ENCODE results near the gene HOOK2. TPM values are rescaled to one million over a fixed set of nuclear protein-coding genes. Genes with fewer than 3 reads are reported as not detected.

Gene HOOK2
- total RNA-seq, 2 experiments from 2014 or later: 14.0 to 14.9 TPM

GRCh38 chr19:12759686-12760085 is 15.7 kb downstream of the HOOK2 start:
- Mint-ChIP-seq H3K27me3 (ENCODE audit: low read depth) (peaks cover 14% of the 10 kb centered on the region), H3K4me3 (no peak overlapping the region), H3K9me3 (no peaks in the 10 kb centered on the region), H3K36me3 (ENCODE audit: low read depth) (no peaks in the 10 kb centered on the region), H3K4me1 (ENCODE audit: low read depth) (peaks cover 2% of the 10 kb centered on the region), H3K27ac (no peak overlapping the region)
- no peak for DNase-seq
- intact Hi-C loops (cut with micrococcal nuclease): loop anchor here (1.0 to 5.0 kb wide), 3 partner anchors 38 to 88 kb away; no protein-coding TSS in a partner anchor
- CTCF ChIA-PET: interaction anchor here (0.9 to 16.6 kb wide), 26 partner anchors 9 to 206 kb away, joined by 3 to 341 read pairs (median 6); partner anchors contain the start of genes GET3, HOOK2, PRDX2 and RNASEH2A

DNA sequence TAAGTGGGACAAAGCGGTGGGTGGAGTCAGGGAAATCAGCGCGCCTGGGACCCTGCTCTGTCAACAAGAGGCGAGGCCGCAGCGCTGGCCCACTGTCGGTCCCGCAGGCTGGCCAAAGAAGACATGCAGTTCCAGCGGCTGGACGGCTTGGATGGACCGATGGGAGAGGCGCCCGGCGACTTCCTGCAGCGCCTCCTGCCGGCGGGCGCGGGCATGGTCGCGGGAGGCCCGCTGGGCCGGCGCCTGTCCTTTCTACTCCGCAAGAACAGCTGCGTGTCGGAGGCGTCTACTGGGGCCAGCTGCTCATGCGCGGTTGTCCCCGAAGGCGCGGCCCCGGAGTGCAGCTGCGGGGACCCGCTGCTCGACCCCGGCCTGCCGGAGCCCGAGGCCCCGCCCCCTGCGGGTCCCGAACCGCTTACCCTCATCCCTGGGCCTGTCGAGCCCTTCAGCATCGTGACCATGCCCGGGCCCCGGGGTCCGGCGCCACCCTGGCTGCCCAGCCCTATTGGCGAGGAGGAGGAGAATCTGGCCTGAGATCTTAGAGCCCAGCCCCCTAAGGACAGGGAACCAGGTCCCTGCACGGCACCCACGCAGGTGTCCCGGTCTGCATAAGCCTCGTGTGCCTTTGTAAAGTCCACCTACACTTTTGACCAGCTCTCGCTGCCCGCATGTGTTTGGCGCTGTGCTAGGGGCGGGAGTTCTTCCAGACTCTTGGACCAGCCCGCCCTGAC is 17.6 kb downstream of the HOOK2 start:
- Mint-ChIP-seq H3K27me3 (ENCODE audit: low read depth) (peaks cover 17% of the 10 kb centered on the region), H3K9me3 (no peaks in the 10 kb centered on the region), H3K4me1 (ENCODE audit: low read depth) (peaks cover 2% of the 10 kb centered on the region), H3K27ac (no peak overlapping the region), H3K36me3 (ENCODE audit: low read depth) (no peaks in the 10 kb centered on the region), H3K4me3 (peak overlapping the region; percentile 32)
- DNase-seq: peak; percentile 63
- intact Hi-C loops (cut with micrococcal nuclease): loop anchor here (1.0 to 2.0 kb wide), 3 partner anchors 24 to 193 kb away; no protein-coding TSS in a partner anchor
- CTCF ChIA-PET: interaction anchor here (0.6 to 16.6 kb wide), 32 partner anchors 8 to 262 kb away, joined by 3 to 341 read pairs (median 4); partner anchors contain the start of genes GET3, HOOK2, PRDX2 and THSD8

- H3K36me3 Mint-ChIP-seq (ENCODE audit: low read depth): no peaks in the 10 kb centered on the region
- peaks cover 20% of the 10 kb centered on the region for H3K27me3 Mint-ChIP-seq (ENCODE audit: low read depth)
- no peaks in the 10 kb centered on the region for H3K9me3 Mint-ChIP-seq
- CTCF ChIA-PET: interaction anchor here (0.6 to 16.6 kb wide), 12 partner anchors 8 to 233 kb away, joined by 3 to 341 read pairs (median 6); partner anchors contain the start of genes GET3, PRDX2, THSD8 and TNPO2
- no peak for DNase-seq
- intact Hi-C loops (cut with micrococcal nuclease): loop anchor here (2.0 kb wide), 1 partner anchor 192 kb away; no protein-coding TSS in a partner anchor
- peaks cover 2% of the 10 kb centered on the region for H3K4me1 Mint-ChIP-seq (ENCODE audit: low read depth)
- H3K27ac Mint-ChIP-seq: peak overlapping the region; percentile 5
- H3K4me3 Mint-ChIP-seq: no peak overlapping the region
Measured at GRCh38 chr19:12756150-12756883, 19.0 kb downstream of the HOOK2 start.

DNA sequence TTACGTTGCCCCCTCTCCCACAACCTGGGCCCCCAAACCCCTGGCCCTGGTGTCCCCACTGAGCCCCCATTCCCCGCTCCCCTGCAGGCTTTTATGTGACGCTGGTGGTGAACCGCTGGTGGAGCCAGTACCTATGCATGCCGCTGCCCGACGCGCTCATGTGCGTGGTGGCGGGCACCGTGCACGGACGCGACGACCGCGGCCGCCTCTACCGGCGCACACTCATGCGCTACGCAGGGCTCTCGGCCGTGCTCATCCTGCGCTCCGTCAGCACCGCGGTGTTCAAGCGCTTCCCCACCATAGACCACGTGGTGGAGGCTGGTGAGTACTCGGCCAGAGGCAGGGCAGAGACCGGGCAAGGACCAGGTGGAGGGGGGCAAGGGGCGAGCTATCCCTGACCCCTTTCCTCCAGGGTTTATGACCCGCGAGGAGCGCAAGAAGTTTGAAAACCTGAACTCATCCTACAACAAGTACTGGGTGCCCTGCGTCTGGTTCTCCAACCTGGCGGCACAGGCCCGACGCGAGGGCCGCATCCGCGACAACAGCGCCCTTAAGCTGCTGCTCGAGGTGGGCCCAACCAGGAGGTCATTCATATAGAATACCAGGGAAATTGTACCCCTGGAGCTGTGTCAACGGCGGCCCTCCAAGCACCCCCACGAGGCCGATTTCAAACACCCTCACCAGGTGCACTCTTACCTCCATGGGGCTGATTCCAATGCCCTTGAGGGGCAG is 20.7 kb downstream of the HOOK2 start:
- Mint-ChIP-seq H3K27ac (no peak overlapping the region), H3K36me3 (ENCODE audit: low read depth) (no peaks in the 10 kb centered on the region), H3K9me3 (no peaks in the 10 kb centered on the region), H3K27me3 (ENCODE audit: low read depth) (peaks cover 28% of the 10 kb centered on the region), H3K4me1 (ENCODE audit: low read depth) (peaks cover 3% of the 10 kb centered on the region), H3K4me3 (no peak overlapping the region)
- CTCF ChIA-PET: interaction anchor here (0.8 to 16.6 kb wide), 8 partner anchors 8 to 93 kb away, joined by 3 to 341 read pairs (median 5); partner anchors contain the start of genes GET3, PRDX2 and THSD8
- intact Hi-C loops (cut with micrococcal nuclease): no loop called here
- no peak for DNase-seq

GRCh38 chr19:12752056-12752781 is 23.1 kb downstream of the HOOK2 start:
- Mint-ChIP-seq H3K36me3 (ENCODE audit: low read depth) (peaks cover 12% of the 10 kb centered on the region), H3K27me3 (ENCODE audit: low read depth) (peaks cover 29% of the 10 kb centered on the region), H3K27ac (no peak overlapping the region), H3K4me3 (no peak overlapping the region), H3K4me1 (ENCODE audit: low read depth) (peaks cover 3% of the 10 kb centered on the region), H3K9me3 (peaks cover 4% of the 10 kb centered on the region)
- intact Hi-C loops (cut with micrococcal nuclease): no loop called here
- no peak for DNase-seq
- CTCF ChIA-PET: interaction anchor here (1.6 to 2.2 kb wide), 2 partner anchors 10 to 14 kb away, joined by 5 to 10 read pairs; no protein-coding TSS in a partner anchor

- Mint-ChIP-seq H3K36me3 (ENCODE audit: low read depth) (peaks cover 18% of the 10 kb centered on the region), H3K4me1 (ENCODE audit: low read depth) (peaks cover 3% of the 10 kb centered on the region), H3K4me3 (no peak within 1 kb of the TSS), H3K27ac (no peak within 1 kb of the TSS), H3K27me3 (ENCODE audit: low read depth) (peaks cover 29% of the 10 kb centered on the region), H3K9me3 (peaks cover 4% of the 10 kb centered on the region)
- intact Hi-C loops (cut with micrococcal nuclease): no loop called here
- DNase-seq: no peak
- CTCF ChIA-PET: interaction anchor here (1.6 to 2.2 kb wide), 2 partner anchors 11 to 14 kb away, joined by 5 to 10 read pairs; no protein-coding TSS in a partner anchor
Measured at GRCh38 chr19:12751635-12752034, 23.7 kb downstream of the HOOK2 start, which contains the start of gene BEST2. Gene BEST2 (plus strand): TSS chr19:12751791. CDS start chr19:12752593, 802 bp downstream.

DNA sequence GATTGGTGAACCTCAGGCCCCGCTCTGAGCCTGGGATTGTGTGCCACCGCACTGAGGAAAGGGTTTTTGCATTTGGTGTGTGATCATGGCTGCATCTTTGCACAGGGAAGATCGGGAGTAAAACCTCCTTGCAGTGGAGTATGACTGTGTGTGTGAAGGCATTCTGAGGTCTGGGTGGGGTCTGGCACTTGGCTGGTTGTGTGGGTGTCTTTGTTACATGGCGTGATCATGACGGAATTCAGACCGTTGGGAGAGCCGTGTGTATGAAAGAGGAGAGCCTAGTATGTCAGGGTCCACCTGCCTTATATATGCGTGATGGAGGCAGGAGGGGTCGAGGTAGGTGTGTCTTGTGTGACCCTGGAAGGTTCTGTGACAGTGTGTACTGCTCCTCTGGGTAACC is 24.5 kb downstream of the HOOK2 start:
- H3K36me3 Mint-ChIP-seq (ENCODE audit: low read depth): peaks cover 23% of the 10 kb centered on the region
- peaks cover 4% of the 10 kb centered on the region for H3K9me3 Mint-ChIP-seq
- peaks cover 24% of the 10 kb centered on the region for H3K27me3 Mint-ChIP-seq (ENCODE audit: low read depth)
- H3K4me1 Mint-ChIP-seq (ENCODE audit: low read depth): peaks cover 3% of the 10 kb centered on the region
- DNase-seq: no peak
- no peak overlapping the region for H3K4me3 Mint-ChIP-seq
- intact Hi-C loops (cut with micrococcal nuclease): no loop called here
- CTCF ChIA-PET: interaction anchor here (1.9 kb wide), 1 partner anchor 45 kb away, joined by 4 read pairs; no protein-coding TSS in a partner anchor
- no peak overlapping the region for H3K27ac Mint-ChIP-seq

DNA sequence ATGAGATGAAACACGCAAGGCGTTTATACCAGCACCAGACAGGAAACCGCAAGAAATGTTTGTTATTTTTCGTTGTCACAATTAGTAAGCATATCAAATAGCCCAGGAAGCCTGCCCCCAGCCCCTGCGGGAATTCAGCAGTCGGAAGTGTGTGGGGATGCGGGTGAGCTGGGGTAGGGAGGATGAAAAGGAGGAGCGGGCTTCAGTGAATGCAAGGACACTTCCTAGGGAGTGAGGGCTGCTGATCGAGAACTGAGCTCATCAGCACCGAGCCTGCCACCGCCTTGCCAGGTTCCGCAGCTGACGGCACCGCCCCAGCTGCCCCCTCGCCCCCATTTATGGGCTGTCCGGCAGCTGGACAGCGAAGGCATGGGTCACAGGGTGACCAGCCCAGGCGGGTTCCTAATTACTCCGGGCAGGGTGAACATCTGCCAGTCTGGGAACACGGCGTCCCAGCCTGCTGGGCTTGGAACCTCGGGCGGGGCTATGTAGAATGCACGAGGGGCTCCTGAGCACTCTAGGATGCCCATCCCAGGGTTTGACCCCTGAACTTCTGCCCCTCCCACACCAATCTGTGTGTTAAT is 25.3 kb downstream of the HOOK2 start:
- no peak overlapping the region for H3K27ac Mint-ChIP-seq
- CTCF ChIA-PET: interaction anchor here (0.5 to 1.9 kb wide), 4 partner anchors 10 to 46 kb away, joined by 3 to 8 read pairs (median 5); no protein-coding TSS in a partner anchor
- H3K36me3 Mint-ChIP-seq (ENCODE audit: low read depth): peaks cover 26% of the 10 kb centered on the region

DNA sequence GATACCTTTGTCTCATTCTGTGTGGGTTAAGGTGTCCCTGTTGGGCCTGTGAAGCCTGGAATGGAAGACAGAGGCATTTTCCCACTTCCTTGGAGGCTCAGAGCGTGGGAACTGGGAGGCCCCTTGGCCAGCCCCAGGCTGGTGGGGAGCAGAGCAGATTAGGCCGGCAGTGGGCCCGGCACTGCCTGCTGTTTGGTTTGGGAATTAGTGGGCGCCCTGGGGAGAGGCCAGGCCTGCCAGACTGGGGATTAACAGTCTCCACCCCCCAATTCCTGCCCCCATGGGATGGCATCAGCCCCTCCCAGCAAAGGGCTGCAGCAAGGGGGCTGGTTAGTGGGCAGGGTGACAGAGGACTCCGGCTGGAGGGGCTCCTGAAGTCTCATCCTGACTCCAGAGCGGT is 26.9 kb downstream of the HOOK2 start:
- Mint-ChIP-seq H3K9me3 (peaks cover 4% of the 10 kb centered on the region), H3K4me3 (no peak overlapping the region), H3K27ac (no peak overlapping the region), H3K27me3 (ENCODE audit: low read depth) (peaks cover 12% of the 10 kb centered on the region), H3K4me1 (ENCODE audit: low read depth) (peaks cover 3% of the 10 kb centered on the region), H3K36me3 (ENCODE audit: low read depth) (peaks cover 26% of the 10 kb centered on the region)
- no peak for DNase-seq
- CTCF ChIA-PET: interaction anchor here (1.9 kb wide), 1 partner anchor 11 kb away, joined by 8 read pairs; no protein-coding TSS in a partner anchor
- intact Hi-C loops (cut with micrococcal nuclease): no loop called here

More for the DNA sequence above, 25.3 kb downstream of the HOOK2 start:
- peaks cover 3% of the 10 kb centered on the region for H3K4me1 Mint-ChIP-seq (ENCODE audit: low read depth)
- no peak overlapping the region for H3K4me3 Mint-ChIP-seq
- peaks cover 17% of the 10 kb centered on the region for H3K27me3 Mint-ChIP-seq (ENCODE audit: low read depth)
- no peak for DNase-seq
- intact Hi-C loops (cut with micrococcal nuclease): no loop called here
- peaks cover 4% of the 10 kb centered on the region for H3K9me3 Mint-ChIP-seq

- CTCF ChIA-PET: interaction anchor here (1.0 to 2.6 kb wide), 3 partner anchors 12 to 21 kb away, joined by 3 to 13 read pairs (median 6); no protein-coding TSS in a partner anchor
- peaks cover 35% of the 10 kb centered on the region for H3K36me3 Mint-ChIP-seq (ENCODE audit: low read depth)
- H3K27me3 Mint-ChIP-seq (ENCODE audit: low read depth): peaks cover 4% of the 10 kb centered on the region
- H3K4me3 Mint-ChIP-seq: no peak overlapping the region
- DNase-seq: no peak
- peaks cover 3% of the 10 kb centered on the region for H3K4me1 Mint-ChIP-seq (ENCODE audit: low read depth)
- intact Hi-C loops (cut with micrococcal nuclease): no loop called here
- H3K9me3 Mint-ChIP-seq: peaks cover 4% of the 10 kb centered on the region
- H3K27ac Mint-ChIP-seq: no peak overlapping the region
Measured at GRCh38 chr19:12745166-12745897, 30.0 kb downstream of the HOOK2 start.

Measured in activated naive CD4-positive, alpha-beta T cell treated with anti-CD3 and anti-CD28 coated beads for 36 hours (primary cell).